GM13977 (cell line): Measurements from ENCODE around the gene RBM38.
A peak's percentile ranks its signal among the peaks of the same experiment; 100 is the strongest.

ENCODE experiments used
- DNase-seq: peaks from one replicate; pipeline ENCODE4 v3.0.0; 2012; ENCODE audit warnings: low spot score
- in situ Hi-C: fragments of 300-500 bp; cut with MboI; formaldehyde crosslinking; loops from one replicate; pipeline ENCODE4 v1.12.0; 2022; ENCODE audit warnings: low sequenced_read_pairs, low pct_unique_long_range_greater_than_20kb, mixed read lengths, inconsistent platforms; ENCODE audit not compliant: unreplicated experiment
- TF ChIP-seq, protein P1 (sequence below): IDR thresholded peaks from 2 replicates; pipeline ENCODE4 v1.5.1; 2012; ENCODE audit warnings: mild to moderate bottlenecking, control low read depth; ENCODE audit not compliant: insufficient read depth; ENCODE audit errors: extremely low read depth, missing control alignments

Gene RBM38

DNA sequence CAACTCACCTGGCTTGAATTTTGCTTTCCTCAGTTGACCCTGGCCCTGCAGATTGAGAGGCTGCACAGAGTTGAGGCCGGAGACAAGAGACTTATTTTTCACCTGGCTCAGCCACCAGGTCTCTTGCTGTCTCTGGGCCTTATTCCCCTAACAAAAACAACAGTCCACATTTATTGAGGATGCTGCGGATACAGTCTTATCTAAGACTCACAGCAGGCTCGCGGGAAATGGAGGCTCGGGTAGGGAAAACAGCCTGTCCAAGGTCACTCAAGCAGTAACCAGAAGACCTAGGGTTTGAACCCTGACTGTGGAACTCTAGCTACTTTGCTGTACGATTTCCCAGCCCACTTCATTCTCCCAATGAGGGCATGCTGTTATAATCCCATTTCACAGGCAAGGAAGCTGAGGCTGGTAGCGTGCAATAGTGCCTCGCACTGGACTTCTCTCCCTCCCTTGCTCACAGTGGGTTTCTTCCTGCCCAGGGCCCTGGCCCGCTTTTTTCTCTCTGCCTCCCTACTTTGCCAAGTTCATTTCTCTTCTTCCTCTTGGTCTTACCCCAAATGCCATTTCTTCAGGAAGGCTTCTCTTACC lies 57.7 kb downstream of the RBM38 start:
- TF ChIP-seq, protein P1, sequence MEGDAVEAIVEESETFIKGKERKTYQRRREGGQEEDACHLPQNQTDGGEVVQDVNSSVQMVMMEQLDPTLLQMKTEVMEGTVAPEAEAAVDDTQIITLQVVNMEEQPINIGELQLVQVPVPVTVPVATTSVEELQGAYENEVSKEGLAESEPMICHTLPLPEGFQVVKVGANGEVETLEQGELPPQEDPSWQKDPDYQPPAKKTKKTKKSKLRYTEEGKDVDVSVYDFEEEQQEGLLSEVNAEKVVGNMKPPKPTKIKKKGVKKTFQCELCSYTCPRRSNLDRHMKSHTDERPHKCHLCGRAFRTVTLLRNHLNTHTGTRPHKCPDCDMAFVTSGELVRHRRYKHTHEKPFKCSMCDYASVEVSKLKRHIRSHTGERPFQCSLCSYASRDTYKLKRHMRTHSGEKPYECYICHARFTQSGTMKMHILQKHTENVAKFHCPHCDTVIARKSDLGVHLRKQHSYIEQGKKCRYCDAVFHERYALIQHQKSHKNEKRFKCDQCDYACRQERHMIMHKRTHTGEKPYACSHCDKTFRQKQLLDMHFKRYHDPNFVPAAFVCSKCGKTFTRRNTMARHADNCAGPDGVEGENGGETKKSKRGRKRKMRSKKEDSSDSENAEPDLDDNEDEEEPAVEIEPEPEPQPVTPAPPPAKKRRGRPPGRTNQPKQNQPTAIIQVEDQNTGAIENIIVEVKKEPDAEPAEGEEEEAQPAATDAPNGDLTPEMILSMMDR: no peak
- in situ Hi-C loops: no loop called here
- DNase-seq: no peak

DNA sequence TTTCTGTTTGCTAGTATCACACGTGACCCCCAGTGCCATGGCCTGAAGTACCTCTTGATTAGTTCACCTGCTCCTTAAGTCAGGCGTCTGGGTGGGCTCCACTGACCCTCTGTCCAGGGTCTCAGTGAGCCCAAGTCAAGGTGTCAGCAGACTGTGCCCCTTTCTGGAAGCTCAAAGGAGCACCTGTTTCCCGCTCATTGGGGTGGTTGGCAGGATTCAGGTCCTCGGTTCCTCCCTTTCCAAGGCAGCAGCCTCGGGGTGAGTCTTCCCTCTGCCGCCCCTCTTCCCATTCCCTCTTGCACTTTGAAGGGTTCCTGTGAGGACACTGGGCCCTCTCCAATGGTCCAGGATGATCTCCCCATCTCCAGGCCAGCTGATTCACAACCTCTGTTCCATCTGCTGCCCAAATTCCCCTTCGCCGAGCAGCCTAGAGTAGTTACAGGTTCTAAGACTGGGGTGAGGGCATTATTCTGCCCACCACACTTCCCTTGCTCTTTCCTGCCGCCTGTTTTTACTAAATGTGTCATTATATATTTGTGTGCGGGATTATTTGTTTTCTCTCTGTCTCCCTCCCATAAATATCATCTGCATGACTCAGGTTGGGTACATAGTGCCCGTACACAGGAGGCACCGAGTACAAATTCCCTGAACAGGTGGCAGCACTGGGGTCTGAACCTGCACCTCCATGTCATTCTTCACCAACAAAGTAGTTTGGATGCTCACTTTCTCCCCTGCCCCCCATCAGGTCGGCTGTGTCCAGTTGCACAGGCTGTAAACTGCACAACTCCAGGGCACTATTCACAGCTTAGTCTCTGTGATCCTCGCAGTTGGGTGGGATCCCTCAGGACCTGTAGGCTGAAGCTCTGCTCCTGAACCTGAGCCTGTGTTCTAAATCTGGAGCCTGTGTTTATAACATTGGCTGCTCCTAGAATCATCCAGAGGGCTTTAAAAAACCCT lies 58.5 kb downstream of the RBM38 start:
- DNase-seq: no peak
- in situ Hi-C loops: no loop called here
- TF ChIP-seq, protein P1: no peak

DNA sequence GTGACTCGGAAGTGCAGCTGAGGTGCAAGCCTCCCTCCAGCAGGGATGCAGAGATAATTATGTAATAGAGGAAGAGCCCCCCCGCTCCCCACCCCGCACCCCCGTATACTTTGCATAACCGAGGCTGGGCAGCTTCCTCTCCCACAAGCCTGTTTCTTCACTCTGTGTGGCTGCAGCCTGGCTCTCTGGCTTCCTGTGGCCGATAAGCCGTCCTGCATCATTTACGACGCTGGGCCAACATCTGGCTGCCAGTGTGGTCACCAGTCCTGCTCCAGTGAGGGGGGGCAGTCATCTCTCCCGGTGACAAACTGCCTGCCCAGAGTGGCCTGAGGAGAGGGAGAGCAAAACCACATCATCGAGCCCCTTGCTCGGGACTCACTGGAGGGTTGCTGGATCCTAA lies 59.2 kb downstream of the RBM38 start:
- peak; percentile 79 for DNase-seq
- in situ Hi-C loops: no loop called here
- TF ChIP-seq, protein P1: no peak

DNA sequence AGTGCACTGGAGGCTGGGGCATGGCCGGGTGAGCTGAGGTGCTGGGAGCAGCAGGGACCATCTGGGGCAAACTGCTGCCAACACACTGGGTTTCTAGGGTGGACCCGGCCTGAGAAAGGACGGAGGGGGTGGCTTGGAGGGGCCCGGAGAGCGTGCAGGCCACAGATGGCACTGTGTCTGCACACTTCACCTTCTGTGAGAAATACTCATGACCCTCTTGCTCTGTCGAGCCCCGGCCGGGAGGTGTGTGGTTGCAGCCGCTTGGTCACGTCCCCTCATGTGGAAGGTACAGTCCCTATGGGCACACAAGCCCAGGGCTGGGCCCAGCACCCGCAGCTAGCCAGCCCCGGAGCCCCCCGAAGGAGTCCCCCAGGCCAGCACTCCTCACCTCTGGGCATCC lies 59.7 kb downstream of the RBM38 start:
- in situ Hi-C loops: no loop called here
- TF ChIP-seq, protein P1: no peak
- no peak for DNase-seq

DNA sequence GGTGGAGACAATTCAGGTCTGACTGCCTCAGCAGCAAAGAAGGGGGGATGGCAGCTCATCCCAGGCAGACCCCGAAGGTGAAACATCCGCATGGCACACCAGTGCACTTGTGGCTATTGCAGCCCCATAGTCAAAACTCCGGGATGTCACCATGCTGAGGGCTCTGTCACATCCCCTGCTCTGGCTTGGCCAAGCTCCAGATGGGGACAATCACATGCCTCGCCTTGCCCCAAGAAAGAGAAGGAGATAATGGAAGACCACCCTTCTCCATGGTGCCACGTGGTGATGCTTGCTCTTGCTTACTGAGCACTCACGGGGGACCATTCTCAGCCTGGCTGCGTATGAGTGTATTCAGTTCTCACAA lies 60.2 kb downstream of the RBM38 start:
- no peak for DNase-seq
- TF ChIP-seq, protein P1: no peak
- in situ Hi-C loops: no loop called here

DNA sequence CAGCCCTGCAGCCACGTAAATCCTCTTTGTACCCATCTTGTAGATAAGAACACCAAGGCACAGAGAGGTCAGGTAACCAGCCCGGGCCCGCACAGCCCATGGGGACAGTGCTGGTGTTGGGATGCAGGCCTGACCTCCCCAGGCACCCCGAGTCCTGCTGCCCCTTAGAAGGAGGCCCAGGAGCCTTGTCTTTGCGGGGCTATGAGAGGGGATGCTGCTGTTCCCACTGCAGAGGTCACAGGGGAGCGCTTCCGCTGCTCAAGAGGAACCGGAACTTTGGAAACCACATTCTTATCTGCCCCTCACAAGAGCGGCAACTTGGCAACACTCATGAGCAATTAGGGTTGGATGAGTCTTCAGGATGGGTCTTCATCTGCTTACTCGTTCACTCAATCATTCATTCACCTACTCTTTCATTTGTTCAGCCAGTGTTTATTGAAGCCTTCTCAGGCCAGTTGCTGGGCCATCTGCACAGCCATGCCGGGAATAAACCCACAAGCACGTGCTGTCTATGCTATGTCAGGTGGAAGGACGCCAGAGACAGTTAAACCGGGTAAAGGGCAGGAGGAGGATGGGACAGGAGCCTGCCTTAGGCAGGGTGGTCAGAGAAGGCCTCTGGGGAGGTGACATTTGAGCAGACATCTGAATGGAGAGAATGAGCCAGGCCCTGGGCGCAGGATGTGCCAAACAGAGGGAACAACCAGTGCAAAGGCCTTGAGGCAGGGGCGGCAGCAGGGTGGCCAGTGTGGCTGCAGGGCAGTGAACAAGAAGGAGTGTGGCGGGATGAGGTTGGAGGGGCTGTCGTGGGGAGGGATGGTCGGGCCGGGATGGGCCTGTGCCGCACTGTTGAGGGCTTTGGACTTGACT lies 60.8 kb downstream of the RBM38 start:
- DNase-seq: no peak
- TF ChIP-seq, protein P1: no peak
- in situ Hi-C loops: no loop called here
